Thoracic aorta endothelial cell (primary cell): ENCODE data around the gene AP1M2. TPM values are rescaled to one million over a fixed set of nuclear protein-coding genes. Genes with fewer than 3 reads are reported as not detected.

Source experiments
- small RNA-seq: library from RNA; depleted of rRNA; stranded (forward); fragments of <200 nt; gene quantifications from one replicate; pipeline ENCODE3, GENCODE V24; 2012
- total RNA-seq: library from RNA; depleted of rRNA; stranded (reverse); fragments of >200 nt; gene quantifications from 2 replicates; pipeline ENCODE4 v1.2.3, GENCODE V29; 2012

AP1M2 gene
- total RNA-seq = not detected in 2 replicates

GRCh38 chr19:10587022-10587838 lies at the start of gene AP1M2:
AP1M2 (minus strand) TSS chr19:10587312; CDS start chr19:10587231, 81 bp downstream.

GRCh38 chr19:10625003-10625761 lies 38.1 kb upstream of the AP1M2 start, which contains the start of gene SLC44A2:
SLC44A2 (plus strand) TSS chr19:10625553; CDS start chr19:10625634, 81 bp downstream.

GRCh38 chr19:10568826-10569651 lies 18.1 kb downstream of the AP1M2 start, which contains the start of gene CDKN2D:
CDKN2D (minus strand) TSS chr19:10568979; CDS start chr19:10568653, 326 bp downstream.

GRCh38 chr19:10565567-10566407 lies 21.3 kb downstream of the AP1M2 start, which contains the start of gene KRI1:
KRI1 (minus strand) TSS chr19:10566010; CDS start chr19:10565999, 11 bp downstream.

GRCh38 chr19:10543420-10544241 lies 43.5 kb downstream of the AP1M2 start, which contains the start of gene ATG4D:
ATG4D (plus strand) TSS chr19:10543904; CDS start chr19:10544091, 187 bp downstream.

Small RNA genes within 50 kb of the gene (small RNA-seq; reads per million reads assigned to genes)
- gene MIR1238 (not detected), gene RNU7-140P (not detected)

Other genes starting within 250 kb of the AP1M2 start
- 5.1 and 7.8 TPM in 2 replicates for gene ICAM3, start 247.7 kb downstream of the AP1M2 start, total RNA-seq
- 76.1 and 76.9 TPM in 2 replicates for gene TYK2, start 206.7 kb downstream of the AP1M2 start, total RNA-seq
- 237 and 265 TPM in 2 replicates for gene CDC37, start 183.8 kb downstream of the AP1M2 start, total RNA-seq
- 3.9 and 5.7 TPM in 2 replicates for gene PDE4A, start 166.8 kb downstream of the AP1M2 start, total RNA-seq
- 59.3 and 65.0 TPM in 2 replicates for gene KEAP1, start 84.0 kb downstream of the AP1M2 start, total RNA-seq
- gene S1PR5, start 69.9 kb downstream of the AP1M2 start, total RNA-seq = not detected in 2 replicates
- 10.3 and 10.8 TPM in 2 replicates for gene ATG4D, start 43.4 kb downstream of the AP1M2 start, total RNA-seq
- 9.2 and 9.3 TPM in 2 replicates for gene KRI1, start 21.3 kb downstream of the AP1M2 start, total RNA-seq
- 1.6 and 2.4 TPM in 2 replicates for gene CDKN2D, start 18.3 kb downstream of the AP1M2 start, total RNA-seq
- gene SLC44A2, start 38.2 kb upstream of the AP1M2 start, total RNA-seq = 44.8 and 78.0 TPM in 2 replicates
- 194 and 256 TPM in 2 replicates for gene ILF3, start 67.0 kb upstream of the AP1M2 start, total RNA-seq
- gene QTRT1, start 114.1 kb upstream of the AP1M2 start, total RNA-seq = 23.7 and 27.9 TPM in 2 replicates
- 121 and 149 TPM in 2 replicates for gene DNM2, start 130.8 kb upstream of the AP1M2 start, total RNA-seq
- gene TMED1, start 248.9 kb upstream of the AP1M2 start, total RNA-seq = 27.1 and 27.6 TPM in 2 replicates